ENCODE measurements around the gene USH1C.

The USH1C gene

DNA sequence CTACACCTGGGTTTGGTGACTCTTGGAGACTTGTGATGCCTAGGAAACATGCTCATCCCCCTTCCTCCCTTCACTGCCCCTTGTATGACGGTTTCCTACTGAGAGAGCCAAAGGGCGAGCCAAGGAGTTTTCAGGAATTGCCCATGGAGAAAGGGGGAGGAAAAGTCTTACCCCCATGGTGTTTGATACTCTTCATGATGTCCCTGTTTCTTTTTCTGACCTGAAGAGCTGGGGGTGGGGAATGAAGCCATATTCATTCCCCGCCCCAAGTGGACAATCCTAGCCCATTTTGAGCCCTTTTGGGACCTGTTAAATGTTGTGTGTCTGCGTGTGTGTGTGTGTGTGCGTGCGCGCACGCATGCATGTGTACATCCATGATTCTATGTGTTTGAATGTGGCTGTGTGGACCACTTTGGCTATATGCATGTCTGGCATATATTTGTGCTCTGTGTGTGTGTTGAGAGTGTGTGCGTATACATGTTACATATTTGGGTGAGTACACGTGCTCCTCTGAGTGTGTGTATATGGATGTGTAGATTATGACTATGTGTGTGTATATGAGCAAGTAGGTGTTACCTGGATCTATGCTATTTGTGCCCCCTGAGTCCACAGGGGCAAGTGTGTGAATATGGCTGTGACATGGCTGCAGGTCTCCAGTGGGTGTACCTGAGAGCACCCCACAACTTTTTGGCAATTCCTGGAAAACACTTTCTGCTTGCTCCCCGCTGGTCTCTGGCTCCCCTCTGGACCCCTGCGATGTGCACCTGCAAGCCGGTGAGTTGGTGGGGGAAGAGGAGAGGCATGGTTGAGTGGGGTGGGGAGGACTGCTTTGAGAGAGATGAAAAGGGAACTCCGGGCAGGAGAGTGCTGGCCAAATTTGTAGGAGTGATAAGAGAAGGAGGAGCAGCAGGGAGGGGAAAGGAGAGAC is 27.5 kb upstream of the USH1C start:
- in situ Hi-C loops (cut with HindIII; ENCODE audit: low sequenced_read_pairs) = no loop called here

DNA sequence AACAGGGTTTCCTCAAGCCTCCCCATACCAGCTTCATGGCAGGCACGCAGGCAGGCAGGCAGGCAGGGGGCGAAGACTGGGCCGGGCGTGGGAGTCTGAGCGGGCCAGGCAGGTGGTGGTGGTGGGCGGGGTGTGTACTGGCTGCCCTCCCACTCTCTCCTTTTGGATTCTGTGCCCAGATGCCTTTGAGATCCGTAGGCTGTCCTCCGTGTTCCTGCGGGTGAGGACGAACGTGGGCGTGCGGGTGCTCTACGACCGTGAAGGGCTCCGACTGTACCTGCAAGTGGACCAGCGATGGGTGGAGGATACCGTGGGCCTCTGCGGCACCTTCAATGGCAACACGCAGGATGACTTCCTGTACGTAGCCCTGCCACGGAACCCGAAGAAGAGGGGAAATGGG is 25.8 kb upstream of the USH1C start:
- in situ Hi-C loops (cut with HindIII; ENCODE audit: low sequenced_read_pairs) = no loop called here

DNA sequence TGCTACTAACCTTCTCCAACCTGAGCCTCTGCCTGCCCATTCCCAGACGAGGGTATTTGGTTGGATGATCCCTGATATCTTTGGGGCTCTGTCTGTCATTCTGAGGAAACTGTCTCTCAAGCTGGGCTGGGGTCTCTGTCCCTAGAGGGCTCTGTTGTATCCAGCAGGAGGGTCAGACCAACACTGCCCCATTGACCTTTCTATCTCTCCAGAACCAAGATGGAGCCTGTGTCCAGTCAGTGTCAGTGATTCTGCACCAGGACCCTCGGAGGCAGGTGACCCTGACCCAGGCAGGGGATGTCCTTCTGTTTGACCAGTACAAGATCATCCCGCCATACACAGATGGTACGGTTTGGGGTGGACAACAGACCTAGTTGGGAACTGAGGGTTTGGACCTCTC is 24.7 kb upstream of the USH1C start:
- in situ Hi-C loops (cut with HindIII; ENCODE audit: low sequenced_read_pairs) = no loop called here

- in situ Hi-C loops (cut with HindIII; ENCODE audit: low sequenced_read_pairs) = no loop called here
Observed at GRCh38 chr11:17564687-17565042, 20.4 kb upstream of the USH1C start.

DNA sequence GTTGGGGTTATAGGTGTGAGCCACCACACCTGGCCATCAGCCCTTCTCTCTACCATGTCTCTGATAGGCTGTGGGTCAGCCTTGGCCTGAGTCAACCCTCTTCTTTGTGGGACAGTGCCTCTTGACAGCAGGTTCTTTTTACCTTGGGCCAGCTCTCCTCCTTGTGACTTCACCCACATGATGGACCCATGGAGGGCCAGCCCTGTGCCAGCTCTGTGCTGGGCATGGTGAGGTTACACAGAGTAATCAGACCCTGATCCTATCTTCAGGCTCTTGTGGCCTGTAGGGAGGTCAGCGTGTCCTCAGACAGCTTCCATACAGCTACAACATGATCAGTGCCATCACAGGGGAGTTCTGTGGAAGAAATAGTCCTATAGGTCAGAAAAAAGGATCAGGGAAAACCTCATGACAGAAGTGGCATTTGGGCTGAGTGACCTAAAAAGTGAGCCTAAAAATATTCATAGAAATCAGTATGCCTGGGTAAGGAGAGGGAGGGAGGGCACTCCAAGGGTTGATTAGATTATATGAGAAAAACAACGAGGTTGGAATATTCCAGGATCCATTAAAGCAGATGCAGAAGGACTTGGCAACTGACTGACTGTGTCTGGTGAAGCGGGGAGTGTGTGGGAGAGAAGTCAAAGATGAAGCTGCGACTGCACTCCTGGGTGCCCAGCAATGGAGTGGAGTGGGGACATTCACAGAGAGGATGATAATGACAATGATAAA is 19.9 kb upstream of the USH1C start:
- in situ Hi-C loops (cut with HindIII; ENCODE audit: low sequenced_read_pairs) = no loop called here

- in situ Hi-C loops (cut with HindIII; ENCODE audit: low sequenced_read_pairs) = no loop called here
Observed at GRCh38 chr11:17563231-17563646, 19.0 kb upstream of the USH1C start.

DNA sequence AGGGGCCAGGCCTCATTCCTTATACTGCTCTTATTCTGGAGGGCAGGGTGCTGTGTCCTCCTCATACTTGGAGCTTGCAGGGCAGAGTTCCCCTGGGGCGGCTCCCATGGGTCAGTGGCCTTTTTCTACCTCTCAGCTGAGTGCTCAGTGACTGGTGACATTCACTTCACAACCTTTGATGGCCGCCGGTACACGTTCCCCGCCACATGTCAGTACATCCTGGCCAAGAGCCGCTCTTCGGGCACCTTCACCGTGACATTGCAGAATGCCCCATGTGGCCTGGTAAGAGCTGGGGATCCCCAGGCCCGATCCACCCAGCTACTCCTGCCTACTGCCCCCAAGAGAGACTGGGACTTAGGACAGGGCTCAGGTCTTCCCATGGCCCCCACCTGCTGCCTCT is 17.3 kb upstream of the USH1C start:
- in situ Hi-C loops (cut with HindIII; ENCODE audit: low sequenced_read_pairs) = no loop called here

DNA sequence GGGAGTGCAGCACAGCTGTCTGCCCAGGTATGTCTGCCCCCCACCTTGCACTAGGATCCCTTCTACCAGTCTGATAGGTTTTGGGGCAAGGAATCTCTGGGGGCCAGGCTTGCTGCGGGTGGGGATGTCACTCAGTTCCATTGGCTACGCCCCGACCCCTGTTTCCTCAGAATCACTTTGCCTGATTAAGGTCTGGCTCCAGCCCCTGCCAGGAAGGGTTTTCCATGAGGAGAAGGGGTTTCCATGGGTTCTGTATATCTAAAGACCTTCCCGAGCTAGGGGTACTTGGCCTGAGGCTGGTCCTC is 16.8 kb upstream of the USH1C start:
- in situ Hi-C loops (cut with HindIII; ENCODE audit: low sequenced_read_pairs) = no loop called here

DNA sequence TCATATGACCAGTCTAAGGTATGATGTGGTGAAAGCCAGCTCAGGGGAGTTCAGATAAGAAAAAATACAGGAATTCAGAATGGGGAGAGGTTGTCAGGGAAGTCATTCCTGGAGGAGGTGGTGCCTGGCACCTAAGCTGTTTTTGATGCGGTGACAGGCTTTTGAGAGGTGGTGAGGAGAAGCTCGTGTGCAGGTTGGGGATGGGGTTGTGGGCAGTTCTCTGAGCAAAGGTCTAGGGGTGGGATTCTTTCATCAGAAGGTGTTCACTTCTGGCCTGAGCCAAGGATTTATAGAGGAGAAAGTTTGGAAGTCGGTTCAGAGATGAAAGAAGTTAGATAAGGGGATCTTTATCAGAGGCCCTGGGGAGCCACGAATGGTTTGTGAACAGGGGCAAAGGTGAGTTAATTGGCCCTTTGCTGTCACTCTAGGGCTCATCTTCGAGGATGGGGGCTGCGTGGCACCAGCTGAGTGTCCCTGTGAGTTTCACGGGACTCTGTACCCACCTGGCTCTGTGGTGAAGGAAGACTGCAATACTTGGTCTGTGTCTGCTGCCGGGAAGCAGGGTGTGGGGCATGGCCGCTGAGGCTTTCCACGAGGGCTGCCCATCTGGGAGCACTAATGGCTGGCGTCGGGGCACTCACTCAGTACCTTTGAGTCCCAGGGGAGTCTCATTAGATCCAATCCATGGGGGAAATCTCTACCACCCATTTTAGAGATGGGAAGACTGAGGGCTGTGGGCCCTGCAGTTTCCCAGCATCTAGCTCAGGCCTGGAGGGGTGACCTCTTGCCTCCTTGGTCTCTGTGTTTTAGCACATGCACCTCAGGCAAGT is 16.3 kb upstream of the USH1C start:
- in situ Hi-C loops (cut with HindIII; ENCODE audit: low sequenced_read_pairs) = no loop called here

DNA sequence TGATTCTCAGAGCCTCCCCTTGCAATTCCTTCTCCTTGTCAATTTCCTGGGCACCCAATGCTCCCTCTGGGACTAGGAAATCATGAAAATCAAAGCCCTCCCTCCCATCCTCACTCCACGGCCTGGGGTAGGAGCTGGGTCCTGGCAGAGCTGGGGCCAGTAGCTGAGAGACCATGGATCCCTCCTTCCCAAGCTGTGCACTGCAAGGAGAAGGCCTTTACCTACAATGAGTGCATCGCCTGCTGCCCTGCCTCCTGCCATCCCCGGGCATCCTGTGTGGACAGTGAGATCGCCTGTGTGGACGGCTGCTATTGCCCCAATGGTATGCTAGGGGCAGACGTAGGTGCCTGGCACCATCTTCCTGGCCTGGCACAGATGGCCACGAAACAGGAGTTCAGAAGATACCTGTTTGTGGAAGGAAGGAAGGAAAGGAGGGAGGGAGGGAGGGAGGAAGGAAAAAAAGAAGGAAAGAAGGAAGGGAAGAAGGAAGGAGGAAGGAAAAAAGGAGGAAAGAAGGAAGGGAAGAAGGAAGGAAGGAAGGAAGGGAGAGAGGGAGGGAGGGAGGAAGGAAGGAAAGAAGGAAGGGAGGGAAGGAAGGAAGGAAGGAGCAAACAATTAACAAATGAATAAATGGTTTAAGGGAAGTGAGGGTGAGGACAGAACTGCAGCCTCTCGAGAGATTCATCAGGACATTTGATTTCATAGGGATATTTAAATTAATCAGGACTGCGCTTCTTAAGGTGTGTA is 15.3 kb upstream of the USH1C start:
- in situ Hi-C loops (cut with HindIII; ENCODE audit: low sequenced_read_pairs) = no loop called here

DNA sequence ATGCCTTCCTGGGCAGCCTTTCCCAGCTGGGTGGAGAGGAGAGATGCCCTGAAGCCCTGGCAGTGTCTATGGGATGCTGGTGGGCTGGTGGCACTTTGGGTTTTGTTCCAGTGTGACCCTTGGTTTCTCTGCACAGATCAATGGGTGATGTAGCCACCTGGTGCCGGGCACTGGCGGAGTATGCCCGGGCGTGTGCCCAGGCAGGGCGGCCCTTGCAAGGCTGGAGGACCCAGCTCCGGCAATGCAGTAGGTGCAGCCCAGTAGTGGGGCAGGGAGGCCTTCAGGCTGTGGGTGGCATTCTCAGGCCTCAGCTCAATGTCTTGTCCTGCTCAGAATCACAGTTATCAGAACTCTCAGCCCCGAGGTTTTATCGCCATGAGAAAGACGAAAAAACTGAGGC is 14.7 kb upstream of the USH1C start:
- in situ Hi-C loops (cut with HindIII; ENCODE audit: low sequenced_read_pairs) = no loop called here

- in situ Hi-C loops (cut with HindIII; ENCODE audit: low sequenced_read_pairs) = no loop called here
Observed at GRCh38 chr11:17558025-17558780, 14.0 kb upstream of the USH1C start.

- in situ Hi-C loops (cut with HindIII; ENCODE audit: low sequenced_read_pairs) = no loop called here
Observed at GRCh38 chr11:17556999-17557398, 12.8 kb upstream of the USH1C start.

- in situ Hi-C loops (cut with HindIII; ENCODE audit: low sequenced_read_pairs) = loop anchor here (5.0 kb wide), 2 partner anchors 57 to 98 kb away; no protein-coding TSS in a partner anchor
Observed at GRCh38 chr11:17554487-17554886, 10.3 kb upstream of the USH1C start.

DNA sequence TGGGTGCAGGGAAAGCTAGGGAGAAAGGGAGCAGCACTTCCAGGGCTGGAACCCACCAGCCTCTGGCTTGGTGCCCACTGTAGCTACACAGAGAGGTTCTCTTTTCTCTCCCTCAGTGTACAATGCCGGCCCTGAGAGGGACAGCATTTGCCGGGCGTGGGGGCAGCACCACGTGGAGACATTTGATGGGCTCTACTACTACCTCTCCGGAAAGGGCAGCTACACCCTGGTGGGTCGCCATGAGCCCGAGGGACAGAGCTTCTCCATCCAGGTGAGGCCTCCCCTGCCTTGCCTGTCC is 9.0 kb upstream of the USH1C start:
- in situ Hi-C loops (cut with HindIII; ENCODE audit: low sequenced_read_pairs) = loop anchor here (5.0 kb wide), 2 partner anchors 56 to 99 kb away; no protein-coding TSS in a partner anchor

- in situ Hi-C loops (cut with HindIII; ENCODE audit: low sequenced_read_pairs) = loop anchor here (5.0 kb wide), 2 partner anchors 55 to 100 kb away; no protein-coding TSS in a partner anchor
Observed at GRCh38 chr11:17552392-17553248, 8.4 kb upstream of the USH1C start.

GRCh38 chr11:17552041-17552355 is 7.8 kb upstream of the USH1C start:
- in situ Hi-C loops (cut with HindIII; ENCODE audit: low sequenced_read_pairs) = loop anchor here (5.0 kb wide), 2 partner anchors 55 to 100 kb away; no protein-coding TSS in a partner anchor

DNA sequence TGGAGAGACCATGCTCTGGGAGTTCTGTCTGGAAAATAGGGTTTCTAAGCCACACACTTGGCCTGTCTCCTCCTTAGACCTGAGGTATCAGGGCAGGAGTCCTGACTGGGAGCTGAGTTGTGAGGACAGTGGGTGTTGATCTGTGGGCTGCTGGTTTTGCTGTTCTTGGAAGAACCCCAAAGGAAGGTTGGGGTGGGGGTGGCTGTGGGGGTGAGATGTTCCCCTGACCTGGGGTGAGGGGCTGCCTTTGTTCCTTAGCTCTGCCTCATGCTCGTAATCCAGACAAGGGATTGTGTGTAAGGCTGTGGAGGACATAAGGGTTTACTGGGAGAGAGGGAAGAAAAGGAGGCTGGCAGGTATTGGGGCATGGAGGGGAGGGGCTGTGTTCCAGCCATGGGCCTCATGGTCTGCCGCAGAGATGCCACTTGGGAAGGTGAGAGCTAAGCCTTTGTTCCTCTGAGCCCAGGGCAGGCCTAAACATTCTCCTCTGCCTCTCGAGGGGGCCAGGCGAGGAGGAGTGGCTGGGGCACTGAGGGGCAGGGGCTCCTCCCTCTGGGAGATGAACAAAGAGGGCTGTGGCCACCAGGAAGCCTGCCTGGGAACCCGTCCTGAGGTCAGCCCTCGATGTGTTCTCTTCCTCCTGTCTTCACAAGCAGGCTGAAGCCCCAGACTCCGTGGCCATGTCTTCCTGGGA is 7.3 kb upstream of the USH1C start:
- in situ Hi-C loops (cut with HindIII; ENCODE audit: low sequenced_read_pairs) = loop anchor here (5.0 kb wide), 2 partner anchors 54 to 101 kb away; no protein-coding TSS in a partner anchor

All from endothelial cell of hepatic sinusoid (primary cell).